GM19099 (cell line): Measurements from ENCODE around the gene LGALS16.

ENCODE experiments used
- POLR2A ChIP-seq: IDR thresholded peaks from 3 replicates; pipeline ENCODE4 v1.6.1; 2011; ENCODE audit warnings: low read depth; ENCODE audit not compliant: insufficient read length; ENCODE audit errors: extremely low read depth

LGALS16 gene

DNA sequence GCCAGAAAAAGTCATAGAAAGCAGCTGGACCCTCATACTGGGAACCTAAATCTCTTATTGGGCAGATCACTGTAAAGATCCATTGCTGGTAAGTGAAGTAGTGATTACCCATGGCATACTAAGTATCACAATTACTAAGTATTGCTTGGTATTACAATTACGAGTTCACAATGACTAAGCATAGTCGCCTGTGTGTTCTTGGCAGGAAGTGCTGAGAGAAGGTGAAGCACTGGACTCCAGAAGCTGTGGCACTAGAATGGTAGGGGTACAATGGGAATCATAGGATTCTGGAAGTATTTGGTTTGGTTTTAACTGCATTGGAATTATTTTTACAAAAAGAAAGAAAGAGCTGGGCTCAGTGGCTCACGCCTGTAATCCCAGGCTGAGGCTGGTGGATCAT lies 20.3 kb downstream of the LGALS16 start:
- no peak for TF ChIP-seq POLR2A

DNA sequence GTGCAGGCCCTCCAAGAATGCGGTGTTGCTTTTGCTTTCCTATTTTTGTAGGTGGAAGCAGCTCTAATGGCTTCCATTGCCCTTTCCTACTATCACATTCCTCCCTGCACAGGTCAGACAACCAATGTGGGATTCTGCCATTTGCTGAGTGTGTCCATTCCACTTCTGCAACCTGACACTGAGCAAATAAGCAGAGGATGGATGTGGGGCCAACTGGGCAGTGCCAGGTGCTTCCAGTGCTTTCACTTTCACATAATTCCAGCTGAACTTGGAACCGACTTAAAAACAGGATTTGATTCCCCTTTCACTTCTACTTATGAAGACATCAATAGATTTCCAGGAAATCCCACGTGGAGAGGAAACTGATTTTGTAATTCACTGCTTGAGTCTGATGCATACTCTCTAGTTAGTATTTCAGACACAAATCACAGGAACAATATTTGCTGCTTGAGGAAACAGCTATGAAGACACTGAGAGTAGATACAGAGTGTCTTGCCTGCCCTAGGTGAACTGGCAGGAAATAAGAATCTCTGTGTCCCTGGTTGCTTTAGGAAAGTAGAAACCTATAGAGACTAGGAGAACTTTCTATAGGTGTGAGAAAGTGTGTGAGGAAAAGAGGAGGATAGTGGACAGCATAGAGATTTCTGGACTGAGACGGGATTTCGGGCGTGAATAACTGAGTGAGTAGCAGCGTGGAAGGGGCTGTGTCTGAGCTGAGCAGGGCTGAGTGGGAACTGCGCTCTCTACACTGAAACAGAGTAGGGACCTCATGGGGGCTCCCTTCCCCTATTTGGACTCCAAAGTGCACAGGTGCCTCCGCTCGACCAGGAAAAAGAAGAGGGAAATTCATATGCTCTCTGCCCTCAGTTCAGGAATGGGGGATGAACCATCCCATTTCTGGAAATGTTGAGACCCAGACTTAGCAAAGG lies 22.5 kb downstream of the LGALS16 start:
- TF ChIP-seq POLR2A, result no peak

DNA sequence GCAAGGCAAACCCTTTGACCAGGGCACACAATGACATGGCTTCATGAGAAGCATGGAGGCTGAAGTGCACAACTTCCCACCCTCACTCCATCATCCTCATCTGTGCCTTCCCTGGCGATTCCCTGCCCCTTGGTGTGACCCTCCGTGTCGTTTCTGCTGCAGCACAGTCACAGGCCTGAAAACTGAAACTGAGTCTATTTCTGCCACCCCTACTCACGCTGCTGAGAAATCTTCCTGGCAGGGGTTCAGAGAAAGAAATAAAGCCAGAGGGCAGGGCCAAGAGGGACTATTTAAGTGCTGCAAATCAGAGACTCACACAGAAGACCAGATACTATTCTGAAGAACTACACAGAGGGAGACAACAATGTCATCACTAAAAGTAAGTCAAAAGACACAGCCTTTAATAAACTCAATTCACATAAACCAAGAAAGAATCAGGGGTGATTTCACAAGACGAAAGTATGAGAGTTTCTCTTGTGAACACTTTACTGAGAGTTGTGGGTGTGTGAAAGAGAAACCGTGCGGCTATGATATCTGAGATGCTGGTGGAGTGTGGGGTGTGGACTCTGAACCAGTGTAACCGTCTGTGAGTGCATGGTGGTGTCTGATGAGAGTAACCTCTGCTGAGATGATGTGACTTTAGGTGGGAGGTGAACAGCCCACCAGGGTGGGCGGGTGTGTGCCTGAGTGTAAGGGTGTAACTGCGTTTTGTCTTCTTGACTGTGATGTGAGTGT lies 23.5 kb downstream of the LGALS16 start:
- TF ChIP-seq POLR2A, result peak; percentile 10

DNA sequence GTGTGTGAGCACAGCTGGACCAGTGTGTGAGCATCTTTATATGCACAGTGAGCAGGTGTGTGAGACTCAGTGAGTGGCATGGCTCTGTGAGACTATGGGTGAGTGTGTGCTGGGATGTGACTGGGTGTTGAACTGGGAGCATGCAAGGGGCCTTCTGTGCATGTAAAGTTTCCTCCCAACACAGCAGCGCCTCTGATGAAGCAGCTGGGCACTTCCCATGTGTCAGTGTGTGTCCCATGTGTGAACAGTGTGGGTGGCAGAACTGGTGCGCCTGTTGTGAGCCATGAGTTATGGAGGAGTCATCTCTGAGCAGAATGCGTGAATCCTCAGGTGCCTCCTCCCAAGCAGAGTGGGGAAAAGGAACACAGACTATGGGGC lies 24.1 kb downstream of the LGALS16 start:
- TF ChIP-seq POLR2A, result no peak

DNA sequence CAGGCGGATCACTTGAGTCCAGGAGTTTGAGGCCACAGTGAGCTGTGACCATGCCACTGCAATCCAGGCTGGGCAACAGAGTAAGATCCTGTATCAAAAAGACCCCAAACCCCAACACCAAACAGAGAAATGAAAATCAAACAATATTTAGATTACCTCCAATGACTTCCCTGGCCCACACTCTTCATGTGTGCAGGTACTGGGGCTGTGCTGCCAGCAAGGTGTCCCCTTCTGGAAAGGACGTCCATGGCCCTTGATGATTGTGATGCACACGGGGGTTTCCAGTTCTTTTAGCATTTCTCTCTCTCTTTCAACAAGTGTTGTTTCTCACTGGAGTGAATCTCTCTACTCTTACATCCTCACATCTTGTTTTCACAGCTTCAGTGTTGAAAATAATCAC lies 24.9 kb downstream of the LGALS16 start:
- no peak for TF ChIP-seq POLR2A

DNA sequence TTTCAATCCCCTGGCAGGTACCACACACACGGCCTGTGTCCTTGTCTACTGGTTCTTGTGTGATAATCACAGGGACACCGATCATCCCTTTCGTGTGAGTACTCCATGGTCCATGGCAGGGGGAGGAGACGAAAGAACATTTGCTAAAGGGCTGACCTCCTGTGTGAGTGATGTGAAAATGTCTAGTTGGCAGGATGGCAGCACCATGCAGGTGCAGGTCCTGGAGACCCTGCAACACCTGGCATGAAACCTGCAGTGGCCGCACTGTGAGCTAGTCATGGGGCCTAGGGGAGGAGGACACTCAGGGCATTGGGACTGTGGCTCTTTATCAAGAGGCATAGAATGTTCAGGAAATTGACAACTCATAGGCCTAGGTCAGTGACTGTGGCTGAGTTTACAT lies 25.7 kb downstream of the LGALS16 start:
- no peak for TF ChIP-seq POLR2A

DNA sequence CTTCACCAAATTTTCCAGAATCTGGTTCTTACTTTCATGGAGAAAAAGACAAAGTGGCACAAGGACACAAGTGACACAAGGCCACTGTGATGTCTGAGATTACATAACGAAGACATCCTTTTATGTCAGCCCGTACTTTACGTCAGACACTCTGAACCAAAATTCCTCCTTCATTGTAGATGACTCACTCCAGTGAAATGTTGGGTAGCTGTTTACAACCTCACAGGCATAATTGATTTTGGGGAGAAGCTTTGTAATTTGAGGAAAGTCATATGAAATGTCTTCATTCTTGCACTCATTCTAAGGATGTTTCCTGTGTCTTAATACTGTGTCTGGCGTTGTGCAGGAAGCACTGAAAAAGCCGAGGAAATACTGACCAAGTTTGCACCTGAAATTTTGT lies 28.6 kb downstream of the LGALS16 start:
- no peak for TF ChIP-seq POLR2A

DNA sequence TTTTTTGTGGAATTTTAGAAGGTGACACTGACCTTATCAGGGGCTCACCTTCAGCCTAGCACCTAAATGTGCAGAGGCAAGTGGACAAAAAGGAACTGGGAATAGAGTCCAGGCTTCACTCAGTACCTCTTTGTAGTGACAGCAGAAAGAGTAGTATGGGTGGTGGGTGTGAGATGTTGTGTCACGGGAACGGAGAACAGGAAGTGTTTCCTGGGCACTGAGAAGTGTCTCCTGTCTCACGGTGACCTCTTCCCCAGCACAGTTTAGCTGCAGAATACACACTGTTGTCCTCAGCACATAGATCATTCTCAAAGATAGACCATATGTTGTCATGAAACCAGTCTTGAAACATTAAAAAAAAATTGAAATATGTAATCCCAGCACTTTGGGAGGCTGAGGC lies 31.0 kb downstream of the LGALS16 start:
- no peak for TF ChIP-seq POLR2A

DNA sequence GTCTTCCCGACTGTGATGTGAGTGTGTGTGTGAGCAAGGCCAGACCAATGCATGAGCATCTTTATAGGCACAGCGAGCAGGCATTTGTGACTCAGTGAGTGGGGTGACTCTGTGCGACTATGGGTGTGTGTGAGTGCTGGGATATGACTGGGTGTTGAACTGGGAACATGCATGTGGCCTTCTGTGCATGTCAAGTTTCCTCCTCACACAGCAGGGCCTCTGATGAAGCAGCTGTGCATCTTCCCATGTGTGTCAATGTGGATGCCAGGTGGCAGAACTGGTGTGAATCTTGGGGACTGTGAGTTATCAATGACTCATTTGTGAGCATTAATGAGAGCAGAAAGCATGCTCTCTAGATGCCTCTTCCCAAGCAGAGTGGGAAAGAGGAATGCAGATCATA lies 36.5 kb downstream of the LGALS16 start:
- TF ChIP-seq POLR2A, result no peak

DNA sequence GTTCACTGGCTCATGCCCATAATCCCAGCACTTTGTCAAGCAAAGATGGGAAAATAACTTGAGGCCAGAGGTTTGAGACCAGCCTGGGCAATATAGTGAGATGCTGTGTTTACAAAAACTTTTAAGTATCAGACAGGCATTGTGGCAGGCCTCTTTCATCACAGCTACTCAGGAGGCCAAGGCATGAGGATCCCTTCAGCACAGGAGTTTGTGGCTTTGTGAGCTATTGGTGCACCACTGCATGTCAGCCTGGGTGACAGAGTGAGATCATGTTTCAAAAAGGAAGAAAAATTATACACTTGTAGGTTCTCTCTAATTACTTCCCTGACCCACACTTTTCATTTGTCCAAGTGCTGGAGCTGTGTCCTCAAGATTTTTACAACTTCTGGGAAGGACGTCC lies 37.1 kb downstream of the LGALS16 start:
- TF ChIP-seq POLR2A, result no peak

DNA sequence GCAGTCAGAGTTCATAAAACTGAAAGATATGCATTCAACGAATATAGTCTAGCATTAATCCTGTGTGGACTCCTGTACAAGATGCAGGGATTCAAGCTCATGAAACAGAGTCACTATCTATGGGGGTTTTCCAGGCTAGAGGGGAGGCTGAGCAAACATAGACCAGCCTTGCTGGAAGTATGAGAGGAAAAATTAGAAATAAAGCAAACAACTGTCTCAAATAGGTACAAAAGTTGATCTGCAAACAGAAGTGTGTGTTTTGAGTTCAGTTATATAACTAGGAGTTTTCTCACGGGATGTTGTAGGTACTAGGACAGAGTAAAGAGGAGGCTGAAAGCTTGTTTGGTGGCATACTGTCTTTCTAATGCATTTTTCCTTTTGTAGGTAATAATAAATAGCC lies 40.0 kb downstream of the LGALS16 start:
- no peak for TF ChIP-seq POLR2A

DNA sequence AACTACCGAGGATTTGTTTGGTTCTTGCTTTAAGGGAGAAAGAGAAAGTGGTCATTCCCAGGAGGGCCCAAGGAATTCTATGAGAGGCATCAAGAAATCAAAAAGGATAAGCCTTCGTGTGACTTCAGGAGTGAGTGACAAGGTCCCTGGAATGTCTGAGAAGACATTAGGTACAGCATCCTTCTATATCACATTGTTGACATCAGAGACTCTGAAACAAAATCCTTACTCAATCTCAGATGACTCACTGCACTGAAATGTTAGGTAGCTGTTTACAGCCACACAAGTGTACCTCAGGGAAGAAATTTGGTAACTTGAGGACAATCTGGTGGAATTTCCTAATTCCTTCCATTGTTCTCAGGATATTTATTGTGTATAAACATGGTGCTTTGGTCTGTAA lies 40.7 kb downstream of the LGALS16 start:
- no peak for TF ChIP-seq POLR2A

DNA sequence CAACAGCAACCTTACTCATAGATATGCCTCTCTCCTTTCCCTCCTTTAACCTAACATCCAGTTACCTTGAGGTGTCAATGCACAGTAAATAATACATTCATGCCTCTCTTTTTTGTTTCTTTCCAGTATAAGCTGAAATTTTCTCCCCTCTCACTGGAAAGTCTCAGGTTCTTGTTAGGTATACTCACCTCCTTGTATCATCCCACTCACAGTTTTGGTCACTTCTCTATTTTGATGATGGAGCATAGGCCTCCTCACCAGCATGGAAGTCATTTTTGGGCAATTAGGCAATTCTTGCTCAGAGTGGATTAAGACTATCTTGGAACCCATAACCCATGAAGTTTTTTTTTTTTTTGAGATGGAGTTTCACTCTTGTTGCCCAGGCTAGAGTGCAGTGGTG lies 42.8 kb downstream of the LGALS16 start:
- no peak for TF ChIP-seq POLR2A

DNA sequence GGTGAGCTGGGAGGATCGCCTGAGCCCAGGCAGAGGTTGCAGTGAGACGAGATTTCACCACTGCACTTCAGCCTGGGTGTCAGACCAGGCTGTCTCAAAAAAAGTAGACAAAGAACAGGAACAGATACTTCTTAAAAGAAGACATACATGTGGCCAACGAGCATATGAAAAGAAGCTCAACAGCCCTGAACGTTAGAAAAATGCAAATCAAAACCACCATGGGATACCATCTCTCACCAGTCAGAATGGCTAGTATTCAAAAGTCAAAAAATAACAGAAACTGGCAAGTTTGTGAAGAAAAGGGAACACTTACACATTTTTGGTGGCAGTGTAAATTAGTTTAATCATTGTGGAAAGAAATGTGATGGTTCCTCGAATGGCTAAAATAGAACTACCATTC lies 45.6 kb downstream of the LGALS16 start:
- no peak for TF ChIP-seq POLR2A

DNA sequence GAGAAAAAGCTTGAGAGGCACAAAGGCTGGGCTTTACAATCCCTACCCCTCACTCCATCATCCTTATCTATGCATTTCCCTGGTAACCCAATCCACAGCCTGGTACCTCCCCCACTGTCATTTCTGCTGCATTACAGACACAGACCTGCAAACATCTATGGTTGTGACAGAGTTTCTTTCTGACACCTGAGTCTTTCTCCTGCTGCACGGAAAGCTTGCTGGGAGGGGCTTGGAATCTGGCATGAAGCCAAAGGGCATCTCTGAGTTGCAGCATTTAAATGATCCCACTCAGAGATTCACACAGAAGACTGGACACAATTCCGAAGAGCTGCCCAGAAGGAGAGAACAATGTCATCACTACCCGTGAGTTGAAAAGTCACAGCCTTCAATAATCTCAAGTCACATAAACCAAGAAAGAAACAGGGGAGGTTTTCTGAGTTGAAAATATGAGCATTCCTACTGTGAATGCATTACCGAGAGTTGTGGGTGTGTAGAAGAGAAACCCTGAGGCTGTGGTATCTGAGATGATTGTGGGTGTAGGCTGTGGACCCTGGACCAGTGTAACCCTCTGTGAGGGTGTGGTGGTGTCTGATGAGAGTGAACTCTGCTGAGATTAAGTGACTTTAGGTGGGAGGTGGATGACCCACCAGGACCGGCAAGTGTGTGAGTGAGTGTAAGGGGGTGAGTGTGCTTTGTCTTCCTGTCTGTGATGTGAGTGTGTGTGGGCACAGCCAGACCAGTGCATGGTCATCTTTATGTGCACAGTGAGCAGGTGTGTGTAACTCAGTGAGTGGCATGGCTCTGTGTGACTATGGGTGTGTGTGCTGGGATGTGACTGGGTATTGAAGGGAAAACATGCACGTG lies 48.7 kb downstream of the LGALS16 start, which contains the start of gene LGALS14:
Gene LGALS14 (plus strand): TSS at position 301 of the 864 bp plus-strand sequence. CDS start 48 bp downstream, at position 349.
- no peak for TF ChIP-seq POLR2A
